NT2/D1 (cell line): ENCODE results near the gene DAB2IP.

Source experiments
- YY1 ChIP-seq: IDR thresholded peaks from 2 replicates; pipeline ENCODE4 v1.6.1; 2011; ENCODE audit not compliant: insufficient read length, insufficient read depth
- ZNF274 ChIP-seq: IDR thresholded peaks from 2 replicates; pipeline ENCODE4 v1.6.1; 2011; ENCODE audit warnings: mild to moderate bottlenecking, low read depth, low read length

GRCh38 chr9:121750259-121750714, 98.9 kb downstream of the DAB2IP start:
- no peak for TF ChIP-seq YY1
- TF ChIP-seq ZNF274 = no peak
